ENCODE measurements around the gene RPS6KA5. TPM values are rescaled to one million over a fixed set of nuclear protein-coding genes. Genes with fewer than 3 reads are reported as not detected.

Gene RPS6KA5
- total RNA-seq, 1 experiment from 2014 or later, result 24.2 TPM

GRCh38 chr14:90990141-90990540 is 70.3 kb downstream of the RPS6KA5 start:
- Histone ChIP-seq H3K9me2 (ENCODE audit: insufficient read depth) (no peaks in the 10 kb centered on the region), H3K4me2 (ENCODE audit: low read length) (no peak overlapping the region), H4K20me1 (ENCODE audit: insufficient read depth) (no peaks in the 10 kb centered on the region), H3K27me3 (ENCODE audit: insufficient read depth, low read length) (no peaks in the 10 kb centered on the region), H3K27ac (ENCODE audit: low read depth, low read length) (no peak overlapping the region), H3K4me1 (ENCODE audit: control insufficient read depth in 1 of 2, insufficient read depth in 2 of 2, low read length in 2 of 2) (peaks cover 7 to 17% of the 10 kb centered on the region in 2 experiments), H3K79me2 (ENCODE audit: insufficient read depth, low read length) (peaks cover 2% of the 10 kb centered on the region; the same call in 1 of the 2 replicates), H3K9me3 (ENCODE audit: control insufficient read depth in 1 of 2, insufficient read depth in 1 of 2, low read depth in 1 of 2, low read length in 2 of 2) (no peaks in the 10 kb centered on the region), H2AFZ (ENCODE audit: low read depth, low read length, poor library complexity, severe bottlenecking) (no peak overlapping the region), H3K4me3 (replicated peaks in 1 of 2; ENCODE audit: low read depth in 1 of 2, low read length in 2 of 2) (no peak overlapping the region), H3K9ac (ENCODE audit: low read length) (no peak overlapping the region), H3K36me3 (ENCODE audit: control insufficient read depth in 1 of 2, insufficient read depth in 2 of 2, low read length in 2 of 2) (no peaks in the 10 kb centered on the region)
- intact Hi-C loops (cut with micrococcal nuclease), result no loop called here
- no peak for TF ChIP-seq ZFX (IDR thresholded peaks at IDR 0.05)
- TF ChIP-seq YY1 (IDR thresholded peaks at IDR 0.05; ENCODE audit: extremely low read depth, insufficient replicate concordance, low read depth, low read length), result no peak
- TF ChIP-seq RAD21 (IDR thresholded peaks at IDR 0.05; ENCODE audit: low read depth), result no peak
- no peak for TF ChIP-seq CBX3 (IDR thresholded peaks at IDR 0.05; ENCODE audit: low read depth)
- TF ChIP-seq CEBPB (IDR thresholded peaks at IDR 0.05; ENCODE audit: low read depth), result no peak
- no peak for TF ChIP-seq POLR2A (IDR thresholded peaks at IDR 0.05; ENCODE audit: borderline replicate concordance, extremely low read depth, insufficient read depth, insufficient read length)
- no peak for TF ChIP-seq SP1 (IDR thresholded peaks at IDR 0.05; ENCODE audit: low read depth)
- TF ChIP-seq FOSL1 (IDR thresholded peaks at IDR 0.05; ENCODE audit: low read depth), result no peak
- no peak for TF ChIP-seq SIN3A (IDR thresholded peaks at IDR 0.05; ENCODE audit: low read depth)
- no peak for TF ChIP-seq JUND (IDR thresholded peaks at IDR 0.05)
- no peak for TF ChIP-seq ZNF274 (IDR thresholded peaks at IDR 0.05; ENCODE audit: low read depth, low read length)
- no peak for TF ChIP-seq POLR2AphosphoS5 (IDR thresholded peaks at IDR 0.05; ENCODE audit: low read depth, low read length)
- TF ChIP-seq CTCF (IDR thresholded peaks at IDR 0.05 in 2 of 3, conservative IDR thresholded peaks at IDR 0.05 in 1 of 3; ENCODE audit: borderline replicate concordance in 1 of 3, insufficient read depth in 1 of 3, low read depth in 2 of 3, low read length in 2 of 3), result no peak
- no peak for TF ChIP-seq ZBTB33 (IDR thresholded peaks at IDR 0.05; ENCODE audit: extremely low read depth, insufficient replicate concordance, low read length)
- ATAC-seq (no peak), DNase-seq (ENCODE audit: low read depth, low spot score) (no peak)
- BruUV-seq (replicated peaks), result no TSS peak
- ChIA-PET RAD21 (ENCODE audit: low non-redundant PET in 1 of 2, low total read pairs in 2 of 2, uncharacterized antibody in 2 of 2, unreplicated experiment in 2 of 2) (no interaction called here), CTCF (no interaction called here), POLR2A (no interaction called here)

Data from HCT116 (cell line).